Panc1 (cell line): Measurements from ENCODE around the gene COL16A1. TPM values are rescaled to one million over a fixed set of nuclear protein-coding genes. Genes with fewer than 3 reads are reported as not detected.

Experiments
- ATAC-seq: fragments of 200-7000 bp; cut with Tn5 transposase; 2 replicates; pipeline ENCODE4 v1.9.1; 2020; ENCODE audit warnings: mild to moderate bottlenecking, moderate library complexity
- BruUV-seq: library from RNA; stranded (reverse); fragments of 400-500 nt; replicated peaks from 2 replicates; lab custom pipeline; 2021; lab: Mats Ljungman, UMichigan
- CTCF ChIA-PET: fragments of 300-600 bp; sonication (Branson Sonifier 250); formaldehyde crosslinking; loops from one replicate; lab custom pipeline; 2022; ENCODE audit warnings: antibody characterized with exemption; lab: Charles Lee
- POLR2A ChIA-PET: fragments of 300-600 bp; sonication (Branson Sonifier 250); formaldehyde crosslinking; loops from one replicate; lab custom pipeline; 2022; ENCODE audit warnings: antibody characterized with exemption; lab: Charles Lee
- DNase-seq: peaks from one replicate; pipeline ENCODE4 v3.0.0-alpha.2; 2010; ENCODE audit warnings: low read depth, low spot score
- H3K27ac ChIP-seq: 2 replicates; pipeline ENCODE4 v1.5.1; 2011; ENCODE audit warnings: mild to moderate bottlenecking, low read length, inconsistent platforms
- H3K27me3 ChIP-seq: fragments of 200-500 bp; sonication (Bioruptor generic); 2 replicates; pipeline ENCODE4 v1.6.0; 2014; ENCODE audit warnings: low read length, inconsistent platforms; ENCODE audit not compliant: control insufficient read depth, insufficient read depth
- H3K36me3 ChIP-seq: fragments of 200-500 bp; sonication (Bioruptor generic); 2 replicates; pipeline ENCODE4 v1.5.1; 2014; ENCODE audit warnings: inconsistent platforms, mild to moderate bottlenecking, low read length, moderate library complexity; ENCODE audit not compliant: control insufficient read depth, insufficient read depth
- H3K4me1 ChIP-seq: 2 replicates; pipeline ENCODE4 v1.5.1; 2011; ENCODE audit warnings: inconsistent platforms, mild to moderate bottlenecking, low read length, moderate library complexity; ENCODE audit not compliant: control insufficient read depth, insufficient read depth
- H3K4me3 ChIP-seq, 2 experiments: 2 replicates each; pipeline ENCODE4 v1.5.1; 2011 to 2012; ENCODE audit warnings: low read depth in 2 of 2, low read length in 2 of 2, mild to moderate bottlenecking in 2 of 2, inconsistent platforms in 1 of 2, moderate library complexity in 1 of 2
- H3K9me3 ChIP-seq: fragments of 200-500 bp; sonication (Bioruptor generic); 2 replicates; pipeline ENCODE4 v1.5.1; 2014; ENCODE audit warnings: low read depth, mild to moderate bottlenecking, inconsistent platforms, low read length, moderate library complexity; ENCODE audit not compliant: control insufficient read depth, insufficient read depth
- CTCF ChIP-seq: fragments of 450-650 bp; IDR thresholded peaks from 2 replicates; pipeline ENCODE4 v1.5.1; 2017; ENCODE audit warnings: mild to moderate bottlenecking
- POLR2AphosphoS5 ChIP-seq: IDR thresholded peaks from 2 replicates; pipeline ENCODE4 v1.6.1; 2012; ENCODE audit warnings: mild to moderate bottlenecking, low read depth, low read length, moderate library complexity
- REST ChIP-seq, 2 experiments: IDR thresholded peaks; 2 replicates each; pipeline ENCODE4 v1.6.1; 2011 to 2012; ENCODE audit warnings: low read depth in 2 of 2, control low read depth in 1 of 2, low read length in 1 of 2, mild to moderate bottlenecking in 1 of 2, moderate library complexity in 1 of 2; ENCODE audit not compliant: insufficient read depth in 1 of 2
- SIN3A ChIP-seq: IDR thresholded peaks from 2 replicates; pipeline ENCODE4 v1.6.1; 2012; ENCODE audit warnings: low read depth, mild to moderate bottlenecking, low read length, moderate library complexity, borderline replicate concordance; ENCODE audit not compliant: insufficient read depth
- TCF7L2 ChIP-seq: IDR thresholded peaks from 2 replicates; pipeline ENCODE4 v1.6.1; 2011; ENCODE audit warnings: mild to moderate bottlenecking, low read depth, low read length, inconsistent platforms
- in situ Hi-C: cut with HindIII; loops from 2 replicates; pipeline ENCODE4 v1.10.0; 2016; ENCODE audit warnings: low sequenced_read_pairs, low pct_unique_long_range_greater_than_20kb
- intact Hi-C: fragments of 100-400 bp; cut with micrococcal nuclease; formaldehyde crosslinking; loops from one replicate; pipeline ENCODE4 v1.10.0; 2022; ENCODE audit not compliant: unreplicated experiment
- total RNA-seq: library from RNA; stranded (reverse); gene quantifications from one replicate; pipeline ENCODE4 v1.2.1, GENCODE V29; 2021; ENCODE audit not compliant: unreplicated experiment

Gene COL16A1
- total RNA-seq, 1 experiment from 2014 or later, result 7.6 TPM

- no peak overlapping the region for H3K4me3 ChIP-seq
- in situ Hi-C loops, result no loop called here
- CTCF ChIA-PET, result no interaction called here
- BruUV-seq, result no TSS peak
- peaks cover 5% of the 10 kb centered on the region for H3K4me1 ChIP-seq
- TF ChIP-seq POLR2AphosphoS5 (no peak), REST (IDR thresholded peaks at IDR 0.05; ENCODE audit: insufficient read depth in 1 of 2, low read depth in 2 of 2, low read length in 1 of 2) (no peak), SIN3A (no peak), TCF7L2 (no peak), CTCF (no peak)
- DNase-seq, result no peak
- intact Hi-C loops, result no loop called here
- no peaks in the 10 kb centered on the region for H3K36me3 ChIP-seq
- H3K27me3 ChIP-seq, result no peaks in the 10 kb centered on the region
- H3K9me3 ChIP-seq, result no peaks in the 10 kb centered on the region
- H3K27ac ChIP-seq, result no peak overlapping the region
- ATAC-seq, result no peak
- POLR2A ChIA-PET, result no interaction called here
These were observed 49.9 kb downstream of the COL16A1 start for GRCh38 chr1:31653717-31654473.

- peaks cover 5% of the 10 kb centered on the region for H3K4me1 ChIP-seq
- H3K9me3 ChIP-seq, result no peaks in the 10 kb centered on the region
- ChIA-PET POLR2A (no interaction called here), CTCF (no interaction called here)
- H3K27ac ChIP-seq, result no peak overlapping the region
- H3K4me3 ChIP-seq, result no peak overlapping the region
- ATAC-seq (no peak), DNase-seq (no peak)
- no peaks in the 10 kb centered on the region for H3K27me3 ChIP-seq
- intact Hi-C loops, result no loop called here
- in situ Hi-C loops, result no loop called here
- TF ChIP-seq TCF7L2 (no peak), REST (IDR thresholded peaks at IDR 0.05; ENCODE audit: insufficient read depth in 1 of 2, low read depth in 2 of 2, low read length in 1 of 2) (no peak), CTCF (no peak), POLR2AphosphoS5 (no peak), SIN3A (no peak)
- BruUV-seq, result no TSS peak
- H3K36me3 ChIP-seq, result no peaks in the 10 kb centered on the region
These were observed 50.8 kb downstream of the COL16A1 start for GRCh38 chr1:31652891-31653499.
